ENCODE measurements around the gene GRIA4.

The GRIA4 gene

DNA sequence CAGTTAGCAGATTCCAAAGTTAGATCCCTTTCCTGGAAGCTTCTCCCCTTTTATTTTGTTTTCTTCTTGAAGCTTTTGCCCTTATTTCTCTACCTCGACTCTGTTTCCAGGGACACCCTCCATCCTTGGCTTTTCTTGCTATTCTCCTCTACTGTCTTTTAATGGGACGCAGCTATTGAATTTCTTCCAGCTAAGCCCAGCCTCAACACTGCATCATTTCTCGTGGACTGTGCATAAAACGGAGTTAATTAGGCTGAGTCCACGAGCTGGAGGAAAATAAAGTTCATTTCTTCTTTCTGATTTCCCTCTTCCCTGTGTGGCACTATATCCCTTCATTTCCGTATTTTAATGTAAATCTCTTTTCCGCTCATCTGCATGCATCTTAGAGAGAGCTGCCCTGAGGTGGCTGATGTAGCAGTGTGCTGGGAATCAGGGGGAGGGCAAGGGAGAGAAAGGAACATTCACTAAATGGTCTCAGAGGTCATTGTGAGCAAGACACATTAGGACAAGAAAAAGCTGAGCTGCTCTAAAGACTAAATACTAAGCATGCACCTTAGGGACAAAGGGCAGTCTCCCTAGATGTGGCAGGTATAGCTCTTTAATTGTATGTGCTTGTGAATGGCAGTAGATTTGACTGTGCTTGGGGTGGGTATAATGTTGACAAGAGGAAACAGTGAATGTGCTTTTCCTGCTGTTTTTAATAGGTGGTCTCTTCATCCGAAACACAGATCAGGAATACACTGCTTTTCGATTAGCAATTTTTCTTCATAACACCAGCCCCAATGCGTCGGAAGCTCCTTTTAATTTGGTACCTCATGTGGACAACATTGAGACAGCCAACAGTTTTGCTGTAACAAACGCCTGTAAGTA lies 1.9 kb downstream of the GRIA4 start:
- H3K27me3 ChIP-seq (ENCODE audit: insufficient read depth, low read length): no peaks in the 10 kb centered on the region
- no peaks in the 10 kb centered on the region for H3K9me3 ChIP-seq (ENCODE audit: low read length)
- no peaks in the 10 kb centered on the region for H3K36me3 ChIP-seq (ENCODE audit: insufficient read depth, low read length)
- H3K4me3 ChIP-seq (ENCODE audit: low read length): peak overlapping the region; percentile 57
- peaks cover 34% of the 10 kb centered on the region for H3K4me1 ChIP-seq (ENCODE audit: insufficient read depth, low read length)
- peak overlapping the region; percentile 80 for H2AFZ ChIP-seq (ENCODE audit: low read depth, low read length)

DNA sequence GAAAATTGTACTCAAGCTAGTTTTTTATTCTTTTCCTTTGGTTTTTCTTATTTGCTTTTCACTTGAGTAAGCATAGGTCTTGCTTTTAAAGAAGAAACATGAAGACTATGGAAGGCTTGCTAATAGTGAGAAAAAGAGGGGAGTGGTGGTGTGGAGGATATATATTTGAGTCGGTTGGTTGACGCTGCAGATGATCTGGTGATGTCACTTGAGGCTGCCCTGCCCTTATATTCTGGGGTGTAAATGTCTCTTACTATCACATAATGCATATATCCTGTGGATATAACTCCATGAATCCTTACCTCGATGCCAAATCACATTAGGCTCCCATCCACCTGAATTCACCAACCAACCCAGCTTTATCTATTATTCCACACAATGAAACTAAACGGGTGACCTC lies 2.9 kb downstream of the GRIA4 start:
- Histone ChIP-seq H3K4me3 (ENCODE audit: low read length) (peak overlapping the region; percentile 57), H3K27me3 (ENCODE audit: insufficient read depth, low read length) (no peaks in the 10 kb centered on the region), H3K9me3 (ENCODE audit: low read length) (no peaks in the 10 kb centered on the region), H2AFZ (ENCODE audit: low read depth, low read length) (no peak overlapping the region), H3K4me1 (ENCODE audit: insufficient read depth, low read length) (peaks cover 34% of the 10 kb centered on the region), H3K36me3 (ENCODE audit: insufficient read depth, low read length) (no peaks in the 10 kb centered on the region)

DNA sequence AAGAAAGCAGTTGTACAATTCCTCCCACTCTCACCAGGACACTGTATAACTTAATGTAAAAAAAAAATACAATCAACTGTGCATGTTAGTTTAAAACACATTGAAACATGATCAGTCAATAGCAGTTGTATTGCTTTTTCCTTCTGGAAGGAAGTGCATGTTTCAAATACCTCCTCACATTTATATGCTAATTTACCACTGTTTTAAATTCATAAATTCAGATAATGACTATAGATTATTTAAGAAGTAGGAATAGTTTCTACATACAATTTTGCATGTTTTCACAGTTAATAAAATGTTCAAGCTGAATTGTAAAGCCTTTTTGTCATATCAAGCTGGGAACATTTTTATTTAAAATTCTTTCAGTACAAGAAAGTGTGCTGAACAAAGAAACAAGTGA lies 3.3 kb downstream of the GRIA4 start:
- no peaks in the 10 kb centered on the region for H3K27me3 ChIP-seq (ENCODE audit: insufficient read depth, low read length)

GRCh38 chr11:105618343-105618955 lies 8.6 kb downstream of the GRIA4 start:
- Histone ChIP-seq H3K27me3 (ENCODE audit: insufficient read depth, low read length) (no peaks in the 10 kb centered on the region), H3K4me3 (ENCODE audit: low read length) (no peak overlapping the region), H3K36me3 (ENCODE audit: insufficient read depth, low read length) (no peaks in the 10 kb centered on the region), H3K9me3 (ENCODE audit: low read length) (no peaks in the 10 kb centered on the region), H3K4me1 (ENCODE audit: insufficient read depth, low read length) (peaks cover 4% of the 10 kb centered on the region), H2AFZ (ENCODE audit: low read depth, low read length) (no peak overlapping the region)

More for the DNA sequence above, 3.3 kb downstream of the GRIA4 start:
- H3K4me1 ChIP-seq (ENCODE audit: insufficient read depth, low read length): peaks cover 34% of the 10 kb centered on the region
- peak overlapping the region; percentile 57 for H3K4me3 ChIP-seq (ENCODE audit: low read length)
- H3K9me3 ChIP-seq (ENCODE audit: low read length): no peaks in the 10 kb centered on the region
- no peaks in the 10 kb centered on the region for H3K36me3 ChIP-seq (ENCODE audit: insufficient read depth, low read length)
- H2AFZ ChIP-seq (ENCODE audit: low read depth, low read length): no peak overlapping the region

- H3K9me3 ChIP-seq (ENCODE audit: low read length): no peaks in the 10 kb centered on the region
- H3K27me3 ChIP-seq (ENCODE audit: insufficient read depth, low read length): no peaks in the 10 kb centered on the region
These were observed 9.7 kb downstream of the GRIA4 start for GRCh38 chr11:105619556-105619955.

DNA sequence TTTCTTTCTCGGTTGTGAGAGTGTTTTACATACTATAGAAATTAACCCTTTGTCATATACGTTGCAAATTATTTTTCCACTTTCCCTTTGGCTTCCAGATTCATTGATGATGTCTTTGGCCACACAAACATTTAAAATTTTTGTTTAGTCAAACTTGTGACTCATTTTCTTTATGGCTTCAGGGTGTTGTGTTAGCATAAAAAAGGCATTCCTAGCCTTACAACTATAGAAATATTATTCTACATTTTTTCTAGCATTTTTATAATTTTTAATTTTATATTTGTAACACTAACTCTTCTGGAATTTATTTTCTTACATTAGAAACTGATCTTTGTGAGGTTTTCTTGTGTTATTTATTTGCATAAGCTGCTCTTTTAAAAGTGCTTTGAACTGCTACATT lies 12.1 kb downstream of the GRIA4 start:
- Histone ChIP-seq H3K27me3 (ENCODE audit: insufficient read depth, low read length) (no peaks in the 10 kb centered on the region), H3K9me3 (ENCODE audit: low read length) (no peaks in the 10 kb centered on the region), H2AFZ (ENCODE audit: low read depth, low read length) (no peak overlapping the region), H3K4me3 (ENCODE audit: low read length) (no peak overlapping the region), H3K4me1 (ENCODE audit: insufficient read depth, low read length) (no peaks in the 10 kb centered on the region), H3K36me3 (ENCODE audit: insufficient read depth, low read length) (no peaks in the 10 kb centered on the region)

More at GRCh38 chr11:105619556-105619955, 9.7 kb downstream of the GRIA4 start:
- Histone ChIP-seq H3K4me1 (ENCODE audit: insufficient read depth, low read length) (no peaks in the 10 kb centered on the region), H3K36me3 (ENCODE audit: insufficient read depth, low read length) (no peaks in the 10 kb centered on the region), H3K4me3 (ENCODE audit: low read length) (no peak overlapping the region), H2AFZ (ENCODE audit: low read depth, low read length) (no peak overlapping the region)

GRCh38 chr11:105632316-105632715 lies 22.4 kb downstream of the GRIA4 start:
- no peaks in the 10 kb centered on the region for H3K9me3 ChIP-seq (ENCODE audit: low read length)
- H2AFZ ChIP-seq (ENCODE audit: low read depth, low read length): no peak overlapping the region
- no peaks in the 10 kb centered on the region for H3K27me3 ChIP-seq (ENCODE audit: insufficient read depth, low read length)
- H3K36me3 ChIP-seq (ENCODE audit: insufficient read depth, low read length): no peaks in the 10 kb centered on the region
- no peak overlapping the region for H3K4me3 ChIP-seq (ENCODE audit: low read length)
- peaks cover 3% of the 10 kb centered on the region for H3K4me1 ChIP-seq (ENCODE audit: insufficient read depth, low read length)

GRCh38 chr11:105635466-105635865 lies 25.6 kb downstream of the GRIA4 start:
- Histone ChIP-seq H3K4me3 (ENCODE audit: low read length) (no peak overlapping the region), H3K9me3 (ENCODE audit: low read length) (no peaks in the 10 kb centered on the region), H3K36me3 (ENCODE audit: insufficient read depth, low read length) (no peaks in the 10 kb centered on the region), H2AFZ (ENCODE audit: low read depth, low read length) (no peak overlapping the region), H3K27me3 (ENCODE audit: insufficient read depth, low read length) (no peaks in the 10 kb centered on the region), H3K4me1 (ENCODE audit: insufficient read depth, low read length) (no peaks in the 10 kb centered on the region)

DNA sequence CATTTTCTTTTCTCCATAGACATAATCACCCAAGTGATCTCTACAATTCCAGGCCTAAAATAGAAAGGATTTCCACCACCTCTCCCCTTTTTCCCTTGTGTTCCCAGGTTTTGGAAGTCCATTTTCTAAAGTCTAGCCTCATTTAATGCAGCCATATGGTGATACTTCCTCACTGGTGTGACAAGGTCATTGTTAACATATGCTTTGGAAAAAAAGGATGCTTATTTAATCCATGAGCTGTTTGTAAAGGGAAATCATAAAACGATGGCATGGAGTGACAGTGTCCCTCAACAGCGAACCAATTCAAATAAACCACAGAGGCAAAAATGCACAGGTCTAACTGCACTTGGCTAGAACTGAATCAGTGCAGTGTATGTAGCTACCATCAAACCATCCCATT lies 26.6 kb downstream of the GRIA4 start:
- no peaks in the 10 kb centered on the region for H3K36me3 ChIP-seq (ENCODE audit: insufficient read depth, low read length)
- H3K9me3 ChIP-seq (ENCODE audit: low read length): no peaks in the 10 kb centered on the region
- no peaks in the 10 kb centered on the region for H3K4me1 ChIP-seq (ENCODE audit: insufficient read depth, low read length)
- H2AFZ ChIP-seq (ENCODE audit: low read depth, low read length): no peak overlapping the region
- H3K27me3 ChIP-seq (ENCODE audit: insufficient read depth, low read length): no peaks in the 10 kb centered on the region
- H3K4me3 ChIP-seq (ENCODE audit: low read length): no peak overlapping the region

- H3K27me3 ChIP-seq (ENCODE audit: insufficient read depth, low read length): no peaks in the 10 kb centered on the region
- H3K9me3 ChIP-seq (ENCODE audit: low read length): no peaks in the 10 kb centered on the region
- H2AFZ ChIP-seq (ENCODE audit: low read depth, low read length): no peak overlapping the region
- no peaks in the 10 kb centered on the region for H3K36me3 ChIP-seq (ENCODE audit: insufficient read depth, low read length)
- no peak overlapping the region for H3K4me3 ChIP-seq (ENCODE audit: low read length)
- no peaks in the 10 kb centered on the region for H3K4me1 ChIP-seq (ENCODE audit: insufficient read depth, low read length)
These were observed 29.7 kb downstream of the GRIA4 start for GRCh38 chr11:105639527-105639926.

GRCh38 chr11:105641433-105641832 lies 31.6 kb downstream of the GRIA4 start:
- Histone ChIP-seq H3K9me3 (ENCODE audit: low read length) (no peaks in the 10 kb centered on the region), H3K4me1 (ENCODE audit: insufficient read depth, low read length) (no peaks in the 10 kb centered on the region), H3K36me3 (ENCODE audit: insufficient read depth, low read length) (no peaks in the 10 kb centered on the region), H3K4me3 (ENCODE audit: low read length) (no peak overlapping the region), H2AFZ (ENCODE audit: low read depth, low read length) (no peak overlapping the region), H3K27me3 (ENCODE audit: insufficient read depth, low read length) (no peaks in the 10 kb centered on the region)

DNA sequence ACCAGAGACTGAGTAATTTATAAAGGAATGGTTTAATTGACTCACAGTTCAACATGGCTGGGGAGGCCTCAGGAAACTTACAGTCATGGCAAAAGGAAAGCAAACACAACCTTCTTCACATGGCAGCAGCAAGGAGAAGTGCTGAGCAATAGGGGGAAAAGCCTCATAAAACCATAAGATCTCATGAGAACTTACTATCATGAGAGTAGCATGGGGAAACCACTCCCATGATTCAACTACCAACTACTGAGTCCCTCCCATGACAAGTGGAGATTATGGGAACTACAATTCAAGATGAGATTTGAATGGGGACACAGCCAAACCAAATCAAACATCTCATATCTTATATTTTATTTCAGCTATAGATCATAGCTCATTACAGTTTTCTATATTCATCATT lies 33.0 kb downstream of the GRIA4 start:
- Histone ChIP-seq H3K4me3 (ENCODE audit: low read length) (no peak overlapping the region), H3K27me3 (ENCODE audit: insufficient read depth, low read length) (no peaks in the 10 kb centered on the region), H3K4me1 (ENCODE audit: insufficient read depth, low read length) (no peaks in the 10 kb centered on the region), H2AFZ (ENCODE audit: low read depth, low read length) (no peak overlapping the region), H3K9me3 (ENCODE audit: low read length) (no peaks in the 10 kb centered on the region), H3K36me3 (ENCODE audit: insufficient read depth, low read length) (no peaks in the 10 kb centered on the region)

GRCh38 chr11:105644839-105645573 lies 35.1 kb downstream of the GRIA4 start:
- Histone ChIP-seq H3K36me3 (ENCODE audit: insufficient read depth, low read length) (no peaks in the 10 kb centered on the region), H3K4me1 (ENCODE audit: insufficient read depth, low read length) (no peaks in the 10 kb centered on the region), H3K27me3 (ENCODE audit: insufficient read depth, low read length) (no peaks in the 10 kb centered on the region), H3K9me3 (ENCODE audit: low read length) (no peaks in the 10 kb centered on the region), H2AFZ (ENCODE audit: low read depth, low read length) (no peak overlapping the region), H3K4me3 (ENCODE audit: low read length) (no peak overlapping the region)
